ENCODE results near the gene SLCO2B1.

SLCO2B1 gene

DNA sequence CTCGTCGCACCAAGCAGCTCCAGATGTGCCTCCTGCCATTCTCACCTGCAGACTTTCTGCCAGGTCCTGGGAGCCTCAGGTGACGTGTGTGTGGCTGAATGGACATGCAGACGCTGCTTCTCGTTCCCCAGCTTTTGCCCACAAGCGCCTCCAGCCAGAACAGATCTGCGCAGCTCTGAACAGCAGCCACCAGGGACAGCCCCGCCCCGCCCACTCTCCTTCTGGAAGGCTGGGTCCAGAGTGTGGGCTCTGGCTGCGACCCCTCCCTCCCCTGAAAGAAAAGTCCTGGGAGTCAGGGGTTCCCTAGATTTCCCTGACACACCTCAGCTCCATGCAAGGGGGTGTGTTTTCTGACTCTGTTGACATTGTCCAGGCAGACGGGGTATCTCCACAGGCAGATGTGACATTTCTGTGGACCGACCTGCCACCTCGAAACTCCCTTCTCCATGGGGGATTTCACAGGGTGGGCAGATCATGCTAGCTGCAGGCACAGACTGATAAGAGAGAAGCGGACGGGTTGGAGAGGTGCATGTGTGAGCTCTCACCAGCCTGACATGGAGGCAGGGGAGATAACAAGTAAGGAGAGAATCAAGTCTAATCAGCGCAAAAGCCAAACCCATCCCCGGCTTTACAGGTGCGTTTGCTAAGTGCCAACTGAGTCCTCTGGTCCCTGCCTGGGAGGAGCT lies 19.8 kb downstream of the SLCO2B1 start:
- no peaks in the 10 kb centered on the region for H3K36me3 ChIP-seq (ENCODE audit: control insufficient read depth in 2 of 2, insufficient read depth in 1 of 2, low read length in 2 of 2)
- TF ChIP-seq ZNF776 (tag by site-specific recombination; IDR thresholded peaks at IDR 0.05; ENCODE audit: borderline replicate concordance): no peak
- TF ChIP-seq RBAK (tag by site-specific recombination; IDR thresholded peaks at IDR 0.05): no peak
- TF ChIP-seq ZNF266 (tag by site-specific recombination; IDR thresholded peaks at IDR 0.05; ENCODE audit: low read depth): no peak
- TF ChIP-seq ZNF366 (tag by site-specific recombination; conservative IDR thresholded peaks at IDR 0.05): no peak
- no peak for TF ChIP-seq ZNF10 (tag by site-specific recombination; IDR thresholded peaks at IDR 0.05)
- no peak for TF ChIP-seq ZFP3 (tag by site-specific recombination; IDR thresholded peaks at IDR 0.05; ENCODE audit: low read depth)
- TF ChIP-seq ZNF16 (tag by site-specific recombination; IDR thresholded peaks at IDR 0.05; ENCODE audit: low read depth): no peak
- no peak for TF ChIP-seq ZNF23 (tag by site-specific recombination; IDR thresholded peaks at IDR 0.05; ENCODE audit: borderline replicate concordance)
- TF ChIP-seq ZNF600 (tag by site-specific recombination; IDR thresholded peaks at IDR 0.05): no peak
- no peak for TF ChIP-seq KLF1 (tag by site-specific recombination; IDR thresholded peaks at IDR 0.05)
- no peak for TF ChIP-seq ZNF610 (tag by site-specific recombination; IDR thresholded peaks at IDR 0.05; ENCODE audit: borderline replicate concordance)
- TF ChIP-seq, protein P1, sequence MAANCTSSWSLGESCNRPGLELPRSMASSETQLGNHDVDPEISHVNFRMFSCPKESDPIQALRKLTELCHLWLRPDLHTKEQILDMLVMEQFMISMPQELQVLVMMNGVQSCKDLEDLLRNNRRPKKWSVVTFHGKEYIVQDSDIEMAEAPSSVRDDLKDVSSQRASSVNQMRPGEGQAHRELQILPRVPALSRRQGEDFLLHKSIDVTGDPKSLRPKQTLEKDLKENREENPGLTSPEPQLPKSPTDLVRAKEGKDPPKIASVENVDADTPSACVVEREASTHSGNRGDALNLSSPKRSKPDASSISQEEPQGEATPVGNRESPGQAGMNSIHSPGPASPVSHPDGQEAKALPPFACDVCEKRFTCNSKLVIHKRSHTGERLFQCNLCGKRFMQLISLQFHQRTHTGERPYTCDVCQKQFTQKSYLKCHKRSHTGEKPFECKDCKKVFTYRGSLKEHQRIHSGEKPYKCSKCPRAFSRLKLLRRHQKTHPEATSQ (tag by site-specific recombination; IDR thresholded peaks at IDR 0.05): no peak
- no peak for TF ChIP-seq ZNF175 (tag by site-specific recombination; IDR thresholded peaks at IDR 0.05)
- TF ChIP-seq ZNF114 (tag by site-specific recombination; IDR thresholded peaks at IDR 0.05): no peak
- no peak for TF ChIP-seq ZNF529 (tag by site-specific recombination; IDR thresholded peaks at IDR 0.05; ENCODE audit: insufficient replicate concordance)
- no peak for TF ChIP-seq ZNF571 (tag by site-specific recombination; IDR thresholded peaks at IDR 0.05)
- TF ChIP-seq HOXD13 (CRISPR knock-in tag; IDR thresholded peaks at IDR 0.05; ENCODE audit: borderline replicate concordance): no peak
- TF ChIP-seq ATF2 (tag by site-specific recombination; IDR thresholded peaks at IDR 0.05; ENCODE audit: low read depth): no peak
- TF ChIP-seq, protein P2, sequence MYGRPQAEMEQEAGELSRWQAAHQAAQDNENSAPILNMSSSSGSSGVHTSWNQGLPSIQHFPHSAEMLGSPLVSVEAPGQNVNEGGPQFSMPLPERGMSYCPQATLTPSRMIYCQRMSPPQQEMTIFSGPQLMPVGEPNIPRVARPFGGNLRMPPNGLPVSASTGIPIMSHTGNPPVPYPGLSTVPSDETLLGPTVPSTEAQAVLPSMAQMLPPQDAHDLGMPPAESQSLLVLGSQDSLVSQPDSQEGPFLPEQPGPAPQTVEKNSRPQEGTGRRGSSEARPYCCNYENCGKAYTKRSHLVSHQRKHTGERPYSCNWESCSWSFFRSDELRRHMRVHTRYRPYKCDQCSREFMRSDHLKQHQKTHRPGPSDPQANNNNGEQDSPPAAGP (tag by site-specific recombination; IDR thresholded peaks at IDR 0.05): no peak
- ChIA-PET POLR2A (no interaction called here), CTCF (interaction anchor here (0.7 to 1.1 kb wide), 2 partner anchors 25 to 245 kb away, joined by 3 to 5 read pairs; no protein-coding TSS in a partner anchor)
- H3K4me3 ChIP-seq (ENCODE audit: low read depth, low read length): no peak overlapping the region
- H3K27ac ChIP-seq (ENCODE audit: extremely low read depth, low read depth, low read length): no peak overlapping the region
- H3K9me3 ChIP-seq (ENCODE audit: control insufficient read depth, insufficient read depth, low read depth, low read length): no peaks in the 10 kb centered on the region
- no peaks in the 10 kb centered on the region for H3K4me1 ChIP-seq (ENCODE audit: control insufficient read depth, insufficient read depth, low read length)

GRCh38 chr11:75173336-75173735 lies 22.4 kb downstream of the SLCO2B1 start:
- TF ChIP-seq MZF1 (tag by site-specific recombination; IDR thresholded peaks at IDR 0.05; ENCODE audit: borderline replicate concordance) (no peak), ZNF140 (tag by site-specific recombination; IDR thresholded peaks at IDR 0.05) (no peak), ZNF10 (tag by site-specific recombination; IDR thresholded peaks at IDR 0.05) (no peak), ZNF501 (tag by site-specific recombination; IDR thresholded peaks at IDR 0.05) (no peak), ZNF416 (tag by site-specific recombination; IDR thresholded peaks at IDR 0.05) (no peak), GLI2 (tag by site-specific recombination; IDR thresholded peaks at IDR 0.05; ENCODE audit: borderline replicate concordance, low read depth) (no peak)
- TF ChIP-seq, protein P3, sequence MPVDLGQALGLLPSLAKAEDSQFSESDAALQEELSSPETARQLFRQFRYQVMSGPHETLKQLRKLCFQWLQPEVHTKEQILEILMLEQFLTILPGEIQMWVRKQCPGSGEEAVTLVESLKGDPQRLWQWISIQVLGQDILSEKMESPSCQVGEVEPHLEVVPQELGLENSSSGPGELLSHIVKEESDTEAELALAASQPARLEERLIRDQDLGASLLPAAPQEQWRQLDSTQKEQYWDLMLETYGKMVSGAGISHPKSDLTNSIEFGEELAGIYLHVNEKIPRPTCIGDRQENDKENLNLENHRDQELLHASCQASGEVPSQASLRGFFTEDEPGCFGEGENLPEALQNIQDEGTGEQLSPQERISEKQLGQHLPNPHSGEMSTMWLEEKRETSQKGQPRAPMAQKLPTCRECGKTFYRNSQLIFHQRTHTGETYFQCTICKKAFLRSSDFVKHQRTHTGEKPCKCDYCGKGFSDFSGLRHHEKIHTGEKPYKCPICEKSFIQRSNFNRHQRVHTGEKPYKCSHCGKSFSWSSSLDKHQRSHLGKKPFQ (tag by site-specific recombination; IDR thresholded peaks at IDR 0.05): no peak
- no peaks in the 10 kb centered on the region for H3K4me1 ChIP-seq (ENCODE audit: control insufficient read depth, insufficient read depth, low read length)
- POLR2A ChIA-PET: no interaction called here
- no peaks in the 10 kb centered on the region for H3K36me3 ChIP-seq (ENCODE audit: control insufficient read depth in 2 of 2, insufficient read depth in 1 of 2, low read length in 2 of 2)
- no peaks in the 10 kb centered on the region for H3K9me3 ChIP-seq (ENCODE audit: control insufficient read depth, insufficient read depth, low read depth, low read length)
- no peak overlapping the region for H3K27ac ChIP-seq (ENCODE audit: extremely low read depth, low read depth, low read length)
- no peak overlapping the region for H3K4me3 ChIP-seq (ENCODE audit: low read depth, low read length)
- CTCF ChIA-PET: no interaction called here

Measured in HEK293 (cell line).